NCI-H82 treated with DMSO at 0.1 percent for 48 hours (cell line): ENCODE data around the gene ATP2A1.

Source experiments
- DNase-seq: peaks from one replicate; lab custom pipeline; 2025; ENCODE audit not compliant: unreplicated experiment; lab: John Stamatoyannopoulos, UW

Gene ATP2A1

DNA sequence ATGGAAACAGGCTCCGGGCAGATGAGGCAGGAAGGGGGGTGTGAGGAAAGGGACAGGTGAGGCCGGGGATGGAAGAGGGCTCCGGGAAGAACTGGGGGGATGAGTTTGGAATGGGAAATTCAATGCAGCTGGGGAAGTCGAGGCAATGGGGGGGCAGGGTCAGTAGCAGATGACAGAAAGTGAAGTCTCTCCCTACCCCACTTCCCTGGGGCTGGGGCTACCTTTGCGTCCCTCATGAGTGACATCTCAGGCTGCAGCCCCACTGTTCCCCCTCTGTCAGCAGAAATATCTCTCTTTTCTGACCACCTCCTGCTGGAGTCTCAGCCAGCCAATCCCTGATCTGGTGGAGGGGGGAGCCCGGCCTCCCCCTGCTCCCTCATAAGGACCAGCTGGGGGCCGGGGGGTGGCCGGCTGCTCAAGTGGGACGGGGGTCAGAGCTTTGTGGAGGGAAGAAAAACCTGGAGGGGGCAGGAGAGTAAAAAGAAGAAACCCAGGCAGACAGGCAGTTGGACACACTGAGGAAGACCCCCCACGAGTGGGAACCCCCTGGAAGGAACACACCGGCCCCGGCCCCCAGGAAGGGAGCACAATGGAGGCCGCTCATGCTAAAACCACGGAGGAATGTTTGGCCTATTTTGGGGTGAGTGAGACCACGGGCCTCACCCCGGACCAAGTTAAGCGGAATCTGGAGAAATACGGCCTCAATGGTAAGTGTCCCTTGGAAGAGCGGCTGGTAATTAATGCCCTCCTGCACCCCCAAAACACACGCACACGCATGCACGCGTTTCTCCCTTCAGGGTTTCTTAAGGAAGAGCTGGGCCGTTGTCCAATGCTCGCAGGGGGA lies at the start of gene ATP2A1:
TSS of gene ATP2A1 (plus strand) at position 406 of the 844 bp plus-strand sequence. CDS start at position 590, 184 bp downstream.
- no peak for DNase-seq

- no peak for DNase-seq
These were observed 48.5 kb upstream of the ATP2A1 start for GRCh38 chr16:28829747-28830146.

GRCh38 chr16:28830531-28830930 lies 47.8 kb upstream of the ATP2A1 start:
- no peak for DNase-seq

DNA sequence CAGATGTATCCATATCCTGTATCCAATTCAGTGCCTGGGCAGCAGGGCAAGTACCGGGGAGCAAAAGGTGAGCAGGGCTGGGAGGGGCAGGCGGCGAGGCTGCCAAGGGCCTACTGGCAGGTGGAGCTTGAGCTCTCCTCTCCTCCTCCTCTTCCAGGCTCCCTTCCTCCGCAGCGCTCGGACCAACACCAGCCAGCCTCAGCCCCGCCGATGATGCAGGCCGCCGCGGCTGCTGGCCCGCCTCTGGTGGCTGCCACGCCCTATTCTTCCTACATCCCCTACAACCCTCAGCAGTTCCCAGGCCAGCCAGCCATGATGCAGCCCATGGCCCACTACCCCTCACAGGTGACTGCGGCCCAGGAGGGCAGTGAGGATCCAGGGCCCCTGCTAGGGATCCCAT lies 43.9 kb upstream of the ATP2A1 start:
- no peak for DNase-seq

GRCh38 chr16:28834873-28835863 lies 43.1 kb upstream of the ATP2A1 start:
- DNase-seq, result no peak

DNA sequence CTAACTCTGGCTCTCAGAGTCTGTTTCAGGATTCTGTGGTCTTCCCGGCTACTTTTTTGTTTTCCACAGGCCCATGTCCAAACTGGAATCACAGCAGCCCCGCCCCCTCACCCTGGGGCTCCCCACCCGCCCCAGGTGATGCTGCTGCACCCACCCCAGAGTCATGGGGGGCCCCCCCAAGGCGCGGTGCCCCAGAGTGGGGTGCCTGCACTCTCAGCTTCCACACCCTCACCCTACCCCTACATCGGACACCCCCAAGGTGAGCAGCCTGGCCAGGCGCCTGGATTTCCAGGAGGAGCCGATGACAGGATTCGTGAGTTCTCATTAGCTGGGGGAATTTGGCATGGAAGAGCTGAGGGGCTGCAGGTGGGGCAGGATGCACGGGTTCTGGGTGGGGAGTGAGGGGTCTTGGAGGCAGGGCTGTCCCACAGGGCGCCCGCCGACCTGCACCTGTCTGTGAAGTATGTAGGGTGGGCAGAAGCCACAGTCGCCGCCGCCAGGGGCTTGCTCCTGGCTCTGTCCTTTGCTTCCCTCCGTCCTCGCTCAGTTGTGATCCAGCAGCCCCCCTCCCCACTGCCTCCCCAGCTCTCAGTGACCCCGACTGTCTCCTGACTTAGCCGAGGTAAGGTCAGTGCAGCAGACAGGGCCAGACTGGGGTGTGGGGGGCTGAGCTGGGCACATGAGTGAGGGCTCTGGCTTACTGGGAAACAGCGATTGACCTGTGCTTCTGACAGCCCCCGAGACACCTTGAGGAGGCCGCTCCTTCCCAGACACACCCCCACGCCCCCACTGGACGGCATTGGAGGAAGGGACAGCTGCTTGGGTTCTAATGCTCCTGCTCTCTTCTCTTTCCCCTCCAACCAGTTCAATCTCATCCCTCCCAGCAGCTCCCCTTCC lies 42.2 kb upstream of the ATP2A1 start:
- no peak for DNase-seq

DNA sequence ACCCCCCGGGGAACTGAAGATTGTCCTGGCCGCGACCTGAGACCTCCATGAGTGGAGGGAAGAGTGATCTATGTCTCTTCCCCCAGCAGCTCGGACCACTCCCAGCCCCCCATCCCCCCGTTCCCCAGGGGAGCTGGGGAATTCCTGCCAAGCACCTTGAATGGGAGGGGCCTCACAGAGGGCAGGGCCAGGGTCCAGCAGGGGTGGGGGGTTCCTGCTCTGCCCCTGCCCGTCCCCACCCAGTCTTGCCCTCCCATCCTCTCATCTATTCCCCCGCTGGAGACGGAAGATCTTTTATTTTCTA lies 41.6 kb upstream of the ATP2A1 start:
- DNase-seq, result no peak

DNA sequence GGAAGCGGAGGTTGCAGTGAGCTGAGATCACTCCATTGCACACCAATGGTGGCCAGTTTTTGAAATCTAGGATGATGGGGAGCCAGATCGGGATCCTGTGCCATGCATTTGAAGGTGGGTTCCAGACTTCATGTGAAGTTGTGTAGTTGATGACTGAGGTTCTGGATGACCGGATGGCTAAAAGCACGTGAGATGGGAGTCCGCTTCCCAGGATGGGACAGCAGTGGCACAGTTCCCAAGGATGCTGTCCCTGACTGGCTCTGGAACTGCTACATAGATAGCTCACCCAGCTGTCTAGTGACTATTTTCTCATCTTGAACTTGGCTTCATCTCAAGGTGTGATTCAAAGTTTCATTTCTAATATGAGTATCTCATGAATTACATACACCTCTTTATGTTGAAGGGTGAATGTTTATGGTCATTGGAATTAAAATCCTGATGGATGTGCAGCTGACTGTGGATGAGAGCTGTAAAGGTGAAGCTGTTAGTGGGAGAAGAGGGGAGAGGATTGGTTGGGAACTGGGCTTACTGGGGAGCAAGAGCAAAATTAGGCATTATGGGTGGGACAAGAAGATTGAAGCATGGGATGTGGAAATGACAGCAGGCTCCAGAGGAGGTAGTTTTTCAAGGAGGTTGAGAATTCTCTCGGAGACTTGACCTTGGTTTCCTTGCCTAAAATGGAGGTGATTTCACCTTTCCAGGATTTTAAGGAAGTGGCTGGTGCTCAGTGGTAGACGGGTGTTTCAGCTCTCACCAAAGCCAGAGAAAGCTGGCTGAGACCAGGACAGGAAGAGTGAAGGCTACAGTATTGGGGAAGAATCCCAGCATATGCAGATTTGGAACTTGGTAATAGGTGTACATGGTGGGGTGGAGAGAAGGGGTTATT lies 40.4 kb upstream of the ATP2A1 start:
- DNase-seq, result no peak

GRCh38 chr16:28838558-28838918 lies 39.8 kb upstream of the ATP2A1 start:
- no peak for DNase-seq

DNA sequence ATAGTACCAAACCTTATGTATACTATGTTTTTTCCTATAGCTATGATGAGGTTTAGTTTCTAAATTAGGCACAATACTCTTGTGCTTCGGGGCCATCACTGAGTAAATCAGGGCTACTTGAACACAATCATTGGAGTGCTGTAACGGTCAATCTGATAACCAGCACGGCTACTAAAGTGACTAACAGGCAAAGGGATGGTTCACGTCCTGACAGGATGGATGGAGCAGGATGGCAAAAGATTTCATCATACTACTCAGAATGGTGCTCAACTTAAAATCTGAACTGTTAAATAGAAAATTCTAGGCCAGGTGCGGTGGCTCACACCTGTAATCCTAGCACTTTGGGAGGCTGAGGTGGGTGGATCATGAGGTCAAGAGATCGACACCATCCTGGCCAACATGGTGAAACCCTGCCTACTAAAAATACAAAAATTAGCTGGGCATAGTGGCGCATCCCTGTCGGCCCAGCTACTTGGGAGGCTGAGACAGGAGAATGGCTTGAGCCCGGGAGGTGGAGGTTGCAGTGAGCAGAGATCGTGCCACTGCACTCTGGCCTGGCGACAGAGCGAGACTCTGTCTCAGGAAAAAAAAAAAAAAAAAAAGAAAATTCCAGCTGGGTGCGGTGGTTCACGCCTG lies 39.2 kb upstream of the ATP2A1 start:
- DNase-seq, result no peak

DNA sequence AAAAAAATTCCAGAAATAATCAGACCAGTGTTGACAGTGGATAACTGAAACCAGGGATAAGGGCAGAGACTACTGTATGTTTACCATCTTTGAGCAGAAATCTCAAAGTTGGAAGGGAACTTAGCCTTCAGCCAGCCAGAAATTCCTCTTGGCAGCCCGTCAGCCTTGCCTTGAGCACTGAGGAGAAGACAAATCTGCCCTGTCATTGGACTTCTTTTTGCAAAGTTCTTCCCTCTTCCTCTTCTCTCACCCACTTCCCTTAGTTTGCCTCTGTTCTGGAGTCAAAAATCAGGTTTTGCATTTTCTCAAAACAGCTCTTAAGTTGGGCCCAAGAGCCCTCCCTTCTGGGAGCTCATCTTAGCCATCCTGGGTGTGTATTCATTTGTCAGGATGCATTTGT lies 38.4 kb upstream of the ATP2A1 start:
- DNase-seq, result no peak

GRCh38 chr16:28842696-28843095 lies 35.6 kb upstream of the ATP2A1 start:
- DNase-seq, result no peak

DNA sequence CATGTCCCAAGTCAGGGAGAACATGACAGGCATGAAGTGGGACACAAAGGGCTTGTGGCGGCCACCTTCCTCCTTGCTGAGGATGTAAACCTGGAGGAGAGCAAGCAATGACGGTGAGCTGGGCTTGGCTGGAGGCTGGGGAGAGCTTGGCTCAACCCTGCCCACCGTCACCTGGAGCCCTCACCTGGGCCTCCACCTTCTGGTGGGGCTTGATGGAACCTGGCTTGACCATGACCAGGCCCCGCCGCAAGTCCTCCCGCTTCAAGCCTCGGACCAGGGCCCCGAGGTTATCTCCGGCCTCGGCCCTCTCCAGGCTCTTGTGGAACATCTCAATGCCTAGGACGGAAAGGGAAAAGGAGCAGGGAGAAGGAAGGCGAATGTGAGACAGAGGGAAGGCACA lies 34.5 kb upstream of the ATP2A1 start:
- DNase-seq, result no peak

GRCh38 chr16:28844226-28844885 lies 33.9 kb upstream of the ATP2A1 start:
- no peak for DNase-seq

DNA sequence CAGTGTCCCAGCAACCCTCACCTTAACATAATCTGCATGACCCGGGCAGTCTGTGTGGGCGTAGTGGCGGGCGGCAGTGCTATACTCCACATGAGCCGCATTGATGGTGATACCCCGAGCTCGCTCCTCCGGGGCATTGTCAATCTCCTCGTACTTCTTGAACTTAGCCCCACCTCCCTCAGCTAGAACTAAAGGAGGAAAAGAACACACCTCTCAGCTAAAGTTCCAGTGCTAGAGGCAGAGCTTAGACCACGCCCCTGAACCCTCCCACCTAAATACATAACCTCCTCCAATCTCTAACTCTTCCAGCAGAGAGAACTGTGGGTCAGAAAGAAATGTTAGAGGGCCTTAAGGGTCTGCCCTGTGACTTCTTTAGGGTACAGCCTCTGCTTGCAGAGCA lies 33.0 kb upstream of the ATP2A1 start:
- no peak for DNase-seq

- no peak for DNase-seq
These were observed 32.6 kb upstream of the ATP2A1 start for GRCh38 chr16:28845761-28846079.

GRCh38 chr16:28846080-28846932 lies 32.0 kb upstream of the ATP2A1 start, which contains the start of gene TUFM:
TUFM (minus strand) TSS chr16:28846348; CDS start chr16:28846269, 79 bp downstream.
- DNase-seq, result peak; percentile 95

- DNase-seq, result no peak
These were observed 31.4 kb upstream of the ATP2A1 start for GRCh38 chr16:28846933-28847273.
